ENCODE data around the gene TKT.

Gene TKT

DNA sequence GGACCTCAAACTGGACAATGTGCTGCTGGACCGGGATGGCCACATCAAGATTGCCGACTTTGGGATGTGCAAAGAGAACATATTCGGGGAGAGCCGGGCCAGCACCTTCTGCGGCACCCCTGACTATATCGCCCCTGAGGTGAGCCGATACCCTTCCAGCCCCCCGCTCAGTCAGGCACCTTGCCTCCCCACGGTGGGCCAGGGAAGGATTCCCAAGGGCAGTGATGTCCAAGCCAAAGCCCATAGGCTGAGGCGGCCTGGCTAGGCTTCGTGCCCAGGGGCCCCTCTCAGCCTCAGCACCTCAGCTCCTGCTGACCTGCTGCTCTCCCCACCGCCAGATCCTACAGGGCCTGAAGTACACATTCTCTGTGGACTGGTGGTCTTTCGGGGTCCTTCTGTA, 67.1 kb downstream of the TKT start:
- H3K4me3 Mint-ChIP-seq, result no peak overlapping the region
- H3K36me3 Mint-ChIP-seq (ENCODE audit: low read depth), result peaks cover 13% of the 10 kb centered on the region
- no peak overlapping the region for H3K27ac Mint-ChIP-seq
- no peaks in the 10 kb centered on the region for H3K9me3 Mint-ChIP-seq
- H3K4me1 Mint-ChIP-seq, result peaks cover 12% of the 10 kb centered on the region
- no peak for TF ChIP-seq CTCF (IDR thresholded peaks at IDR 0.05; ENCODE audit: unreplicated experiment in 3 of 3)
- peaks cover 4% of the 10 kb centered on the region for H3K27me3 Mint-ChIP-seq (ENCODE audit: low read depth)

DNA sequence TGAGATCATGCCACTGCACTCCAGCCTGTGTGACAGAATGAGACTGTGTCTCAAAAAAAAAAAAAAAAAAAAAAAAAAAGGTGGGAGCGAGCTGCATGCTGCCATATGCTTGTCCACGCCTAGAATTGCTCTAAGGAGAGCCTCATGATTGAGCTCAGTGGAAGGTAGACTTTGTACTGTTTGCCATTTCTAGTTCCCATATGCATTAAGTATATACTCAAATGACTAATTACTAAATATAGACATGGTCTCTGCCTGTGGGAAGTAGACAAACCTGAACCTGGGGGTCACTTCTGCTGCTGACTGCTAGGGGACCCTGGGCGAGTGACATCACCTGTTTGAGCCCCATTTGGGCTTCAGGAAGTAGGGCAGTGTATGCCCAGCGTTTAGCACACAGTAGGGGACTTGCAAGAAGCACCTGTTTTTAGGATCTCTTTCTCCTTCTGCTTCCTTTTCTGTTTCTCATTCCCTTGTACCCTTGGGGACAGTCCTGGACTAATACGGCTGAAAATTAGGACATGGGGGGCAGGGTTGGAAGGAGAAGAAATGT, 67.6 kb downstream of the TKT start:
- Mint-ChIP-seq H3K27ac (no peak overlapping the region), H3K4me1 (peaks cover 7% of the 10 kb centered on the region), H3K27me3 (ENCODE audit: low read depth) (peaks cover 4% of the 10 kb centered on the region), H3K9me3 (no peaks in the 10 kb centered on the region), H3K36me3 (ENCODE audit: low read depth) (peaks cover 13% of the 10 kb centered on the region), H3K4me3 (no peak overlapping the region)
- no peak for TF ChIP-seq CTCF (IDR thresholded peaks at IDR 0.05; ENCODE audit: unreplicated experiment in 3 of 3)

DNA sequence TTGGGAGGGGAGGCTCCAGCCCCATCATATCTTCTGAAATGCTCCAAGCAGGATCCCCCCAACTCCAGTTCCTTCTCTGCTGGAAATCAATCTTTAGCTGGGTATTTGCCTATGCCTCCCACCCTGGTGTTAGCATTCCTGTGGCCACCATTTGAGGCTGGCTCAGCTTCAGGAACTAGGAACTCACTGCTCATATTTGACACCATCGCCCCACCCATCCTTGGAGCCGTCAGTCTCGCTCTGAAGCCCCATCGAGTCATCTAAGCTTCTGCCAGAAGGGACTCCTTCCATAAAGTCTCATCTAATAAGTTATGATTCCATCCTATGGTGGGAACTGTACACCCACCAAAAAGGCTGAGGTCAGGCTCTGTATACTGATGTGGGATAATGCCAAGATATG, 68.4 kb downstream of the TKT start:
- Mint-ChIP-seq H3K9me3 (no peaks in the 10 kb centered on the region), H3K27ac (no peak overlapping the region), H3K27me3 (ENCODE audit: low read depth) (peaks cover 4% of the 10 kb centered on the region), H3K4me3 (no peak overlapping the region), H3K4me1 (no peaks in the 10 kb centered on the region), H3K36me3 (ENCODE audit: low read depth) (peaks cover 13% of the 10 kb centered on the region)
- no peak for TF ChIP-seq CTCF (IDR thresholded peaks at IDR 0.05; ENCODE audit: unreplicated experiment in 3 of 3)

DNA sequence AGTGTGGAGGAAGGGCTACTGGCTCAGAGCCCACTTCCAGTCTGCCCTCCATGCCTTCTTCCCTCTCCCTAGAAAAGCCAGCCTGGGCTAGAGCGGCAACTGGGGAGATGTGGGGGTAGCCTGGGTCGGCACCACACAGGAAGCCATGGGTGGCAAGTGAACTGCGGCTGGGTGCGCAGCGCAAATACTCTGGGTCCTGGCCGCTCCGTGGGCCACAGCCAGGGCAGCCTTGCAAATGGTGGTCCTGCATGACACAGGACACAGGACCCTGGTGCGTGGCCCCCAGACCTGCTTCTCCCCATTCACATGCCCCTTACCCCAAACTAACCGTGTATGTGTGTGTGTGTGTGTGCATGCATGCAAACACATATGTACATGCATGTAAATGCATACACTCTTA, 69.1 kb downstream of the TKT start:
- Mint-ChIP-seq H3K4me1 (no peaks in the 10 kb centered on the region), H3K27me3 (ENCODE audit: low read depth) (peaks cover 4% of the 10 kb centered on the region), H3K4me3 (no peak overlapping the region), H3K27ac (no peak overlapping the region), H3K36me3 (ENCODE audit: low read depth) (peaks cover 13% of the 10 kb centered on the region), H3K9me3 (no peaks in the 10 kb centered on the region)
- TF ChIP-seq CTCF (IDR thresholded peaks at IDR 0.05; ENCODE audit: unreplicated experiment in 3 of 3), result no peak

DNA sequence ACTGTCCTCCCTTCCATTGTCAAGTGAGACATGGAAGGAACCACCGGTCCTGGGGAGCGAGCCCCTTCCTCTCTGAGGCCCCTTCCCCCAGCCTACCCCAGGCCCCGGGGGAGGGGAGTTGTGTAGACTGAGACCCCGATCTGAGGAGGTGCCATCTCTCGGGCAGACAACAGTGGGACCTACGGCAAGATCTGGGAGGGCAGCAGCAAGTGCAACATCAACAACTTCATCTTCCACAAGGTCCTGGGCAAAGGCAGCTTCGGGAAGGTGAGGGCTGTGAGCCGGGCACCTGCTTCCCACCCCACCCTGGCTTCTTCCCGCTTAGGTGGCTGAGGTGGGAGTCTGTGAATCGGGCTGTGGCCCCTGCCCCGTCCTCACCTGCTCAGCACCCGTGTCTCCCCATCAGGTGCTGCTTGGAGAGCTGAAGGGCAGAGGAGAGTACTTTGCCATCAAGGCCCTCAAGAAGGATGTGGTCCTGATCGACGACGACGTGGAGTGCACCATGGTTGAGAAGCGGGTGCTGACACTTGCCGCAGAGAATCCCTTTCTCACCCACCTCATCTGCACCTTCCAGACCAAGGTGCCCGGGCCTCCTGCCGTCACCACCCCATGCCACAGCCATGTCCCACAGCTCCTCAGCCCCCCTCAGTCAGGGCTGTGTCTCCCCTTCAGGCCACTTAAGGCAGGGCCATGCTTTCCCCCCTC, 69.9 kb downstream of the TKT start:
- Mint-ChIP-seq H3K27ac (no peak overlapping the region), H3K36me3 (ENCODE audit: low read depth) (peaks cover 13% of the 10 kb centered on the region), H3K27me3 (ENCODE audit: low read depth) (peaks cover 4% of the 10 kb centered on the region), H3K4me1 (no peaks in the 10 kb centered on the region), H3K9me3 (no peaks in the 10 kb centered on the region), H3K4me3 (no peak overlapping the region)
- no peak for TF ChIP-seq CTCF (IDR thresholded peaks at IDR 0.05; ENCODE audit: unreplicated experiment in 3 of 3)

- TF ChIP-seq CTCF (IDR thresholded peaks at IDR 0.05; ENCODE audit: unreplicated experiment in 3 of 3), result no peak
- H3K27ac Mint-ChIP-seq, result no peak overlapping the region
- no peaks in the 10 kb centered on the region for H3K9me3 Mint-ChIP-seq
- H3K4me3 Mint-ChIP-seq, result no peak overlapping the region
- H3K36me3 Mint-ChIP-seq (ENCODE audit: low read depth), result peaks cover 5% of the 10 kb centered on the region
- H3K27me3 Mint-ChIP-seq (ENCODE audit: low read depth), result peaks cover 4% of the 10 kb centered on the region
- no peaks in the 10 kb centered on the region for H3K4me1 Mint-ChIP-seq
Measured at GRCh38 chr3:53184701-53185100, 71.1 kb downstream of the TKT start.

Measured in nephron (organoid).